ENCODE measurements around the gene IL22RA2.

DNA sequence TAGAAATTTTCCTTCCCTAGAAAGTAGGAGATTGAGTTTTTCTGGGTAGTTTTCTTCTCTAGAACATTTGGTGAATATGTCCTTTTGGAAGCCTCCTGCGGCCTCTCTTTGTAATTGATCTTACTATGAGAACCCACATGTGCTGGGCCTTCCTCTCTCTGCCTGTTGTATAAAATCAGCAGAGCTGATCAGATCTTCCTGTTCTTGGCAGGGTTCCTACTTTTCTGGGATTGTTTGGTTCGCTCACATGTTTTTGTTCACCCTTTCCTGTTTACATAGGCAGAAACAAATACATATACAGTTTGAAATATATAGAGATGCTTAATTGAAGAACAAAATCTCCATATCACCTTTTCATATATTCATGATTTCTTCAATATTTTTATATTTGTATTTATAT is 57.8 kb downstream of the IL22RA2 start:
- TF ChIP-seq, protein P1, sequence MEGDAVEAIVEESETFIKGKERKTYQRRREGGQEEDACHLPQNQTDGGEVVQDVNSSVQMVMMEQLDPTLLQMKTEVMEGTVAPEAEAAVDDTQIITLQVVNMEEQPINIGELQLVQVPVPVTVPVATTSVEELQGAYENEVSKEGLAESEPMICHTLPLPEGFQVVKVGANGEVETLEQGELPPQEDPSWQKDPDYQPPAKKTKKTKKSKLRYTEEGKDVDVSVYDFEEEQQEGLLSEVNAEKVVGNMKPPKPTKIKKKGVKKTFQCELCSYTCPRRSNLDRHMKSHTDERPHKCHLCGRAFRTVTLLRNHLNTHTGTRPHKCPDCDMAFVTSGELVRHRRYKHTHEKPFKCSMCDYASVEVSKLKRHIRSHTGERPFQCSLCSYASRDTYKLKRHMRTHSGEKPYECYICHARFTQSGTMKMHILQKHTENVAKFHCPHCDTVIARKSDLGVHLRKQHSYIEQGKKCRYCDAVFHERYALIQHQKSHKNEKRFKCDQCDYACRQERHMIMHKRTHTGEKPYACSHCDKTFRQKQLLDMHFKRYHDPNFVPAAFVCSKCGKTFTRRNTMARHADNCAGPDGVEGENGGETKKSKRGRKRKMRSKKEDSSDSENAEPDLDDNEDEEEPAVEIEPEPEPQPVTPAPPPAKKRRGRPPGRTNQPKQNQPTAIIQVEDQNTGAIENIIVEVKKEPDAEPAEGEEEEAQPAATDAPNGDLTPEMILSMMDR (IDR thresholded peaks at IDR 0.05), result no peak
- TF ChIP-seq POLR2A (IDR thresholded peaks at IDR 0.05), result no peak

Data from testis (tissue), 2 donors.